Measurements from ENCODE around the gene CTDP1.

CTDP1 gene

DNA sequence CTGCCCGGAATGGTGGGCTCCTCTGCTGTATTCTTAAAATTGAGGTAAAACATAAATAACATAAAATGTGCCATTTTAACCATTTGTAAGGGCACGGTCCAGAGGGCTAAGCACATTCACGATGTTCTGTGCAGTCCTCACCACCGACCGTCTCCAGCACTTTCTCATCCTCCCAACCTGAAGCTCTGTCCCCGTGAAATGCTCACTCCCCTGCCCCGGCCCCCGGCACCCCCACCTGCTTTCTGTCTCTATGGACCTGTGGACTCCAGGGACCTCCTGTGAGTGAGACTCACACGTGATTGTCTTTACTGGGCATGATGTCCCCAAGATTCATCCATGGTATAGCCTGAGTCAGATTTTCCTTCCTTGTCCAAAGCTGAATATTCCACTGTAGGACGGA, 38.7 kb upstream of the CTDP1 start:
- TF ChIP-seq, protein P1, sequence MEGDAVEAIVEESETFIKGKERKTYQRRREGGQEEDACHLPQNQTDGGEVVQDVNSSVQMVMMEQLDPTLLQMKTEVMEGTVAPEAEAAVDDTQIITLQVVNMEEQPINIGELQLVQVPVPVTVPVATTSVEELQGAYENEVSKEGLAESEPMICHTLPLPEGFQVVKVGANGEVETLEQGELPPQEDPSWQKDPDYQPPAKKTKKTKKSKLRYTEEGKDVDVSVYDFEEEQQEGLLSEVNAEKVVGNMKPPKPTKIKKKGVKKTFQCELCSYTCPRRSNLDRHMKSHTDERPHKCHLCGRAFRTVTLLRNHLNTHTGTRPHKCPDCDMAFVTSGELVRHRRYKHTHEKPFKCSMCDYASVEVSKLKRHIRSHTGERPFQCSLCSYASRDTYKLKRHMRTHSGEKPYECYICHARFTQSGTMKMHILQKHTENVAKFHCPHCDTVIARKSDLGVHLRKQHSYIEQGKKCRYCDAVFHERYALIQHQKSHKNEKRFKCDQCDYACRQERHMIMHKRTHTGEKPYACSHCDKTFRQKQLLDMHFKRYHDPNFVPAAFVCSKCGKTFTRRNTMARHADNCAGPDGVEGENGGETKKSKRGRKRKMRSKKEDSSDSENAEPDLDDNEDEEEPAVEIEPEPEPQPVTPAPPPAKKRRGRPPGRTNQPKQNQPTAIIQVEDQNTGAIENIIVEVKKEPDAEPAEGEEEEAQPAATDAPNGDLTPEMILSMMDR (conservative IDR thresholded peaks at IDR 0.05; ENCODE audit: low read depth, low read length) = no peak
- no peak for DNase-seq (ENCODE audit: low read depth)
- no peak overlapping the region for H3K4me3 ChIP-seq (ENCODE audit: low read length)

DNA sequence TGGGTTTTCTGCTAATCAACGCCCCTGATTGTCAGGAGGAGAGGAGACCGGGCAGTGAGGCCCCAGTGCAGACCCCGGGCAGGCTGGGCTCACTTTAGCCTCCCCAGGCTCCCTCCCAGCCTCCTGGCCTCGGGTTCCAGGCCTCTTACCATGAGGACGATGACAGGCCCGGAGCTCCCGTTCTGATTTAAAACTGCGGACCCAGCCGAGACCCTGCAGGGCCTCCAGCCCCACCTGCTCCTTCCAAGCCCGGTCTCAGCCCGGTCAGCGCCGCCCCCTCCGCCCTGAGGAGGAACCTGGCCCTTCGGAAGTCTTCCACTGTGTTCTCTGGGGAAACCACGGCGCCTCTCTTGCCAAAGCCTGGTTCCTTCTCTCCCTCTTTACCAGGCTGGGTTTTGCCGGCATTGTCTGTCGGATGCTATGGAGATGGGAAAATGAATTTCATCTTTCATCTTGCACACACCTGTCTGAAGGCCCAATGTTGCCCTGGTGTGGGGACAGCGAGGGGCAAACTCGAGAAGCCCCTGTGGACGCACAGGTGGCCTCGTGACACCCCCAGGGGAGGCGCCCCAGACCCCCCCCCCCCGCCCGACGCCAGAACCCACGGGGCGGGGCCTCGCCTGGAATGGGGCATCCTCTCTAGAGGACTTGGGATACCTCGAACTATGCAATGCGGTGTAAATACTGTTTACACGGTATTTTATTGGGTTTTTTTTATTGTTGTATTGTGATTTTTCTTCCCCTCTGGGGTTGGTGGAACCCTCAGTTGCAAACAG, 37.7 kb upstream of the CTDP1 start:
- H3K4me3 ChIP-seq (ENCODE audit: low read length) = no peak overlapping the region
- TF ChIP-seq, protein P1 (conservative IDR thresholded peaks at IDR 0.05; ENCODE audit: low read depth, low read length) = no peak
- no peak for DNase-seq (ENCODE audit: low read depth)

DNA sequence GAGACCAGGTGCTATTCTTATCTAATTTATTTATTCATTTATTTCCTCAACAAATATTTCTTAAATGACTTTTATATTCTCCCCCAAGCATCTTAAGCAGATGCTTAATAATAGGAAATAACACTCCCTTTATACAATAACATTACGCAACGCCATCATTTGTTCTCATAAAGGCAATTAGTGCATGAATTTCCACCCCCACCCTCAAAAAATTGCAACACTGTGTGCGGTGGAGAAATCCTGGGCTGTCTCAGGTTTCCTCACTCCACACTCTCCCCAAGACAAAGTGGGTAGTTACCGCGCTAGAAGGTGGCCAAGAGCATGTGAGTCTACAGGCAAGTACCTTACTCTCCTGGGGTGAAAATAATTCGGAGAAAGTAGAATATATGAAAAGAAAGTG, 37.0 kb upstream of the CTDP1 start:
- TF ChIP-seq, protein P1 (conservative IDR thresholded peaks at IDR 0.05; ENCODE audit: low read depth, low read length) = no peak
- no peak for DNase-seq (ENCODE audit: low read depth)
- H3K4me3 ChIP-seq (ENCODE audit: low read length) = no peak overlapping the region

DNA sequence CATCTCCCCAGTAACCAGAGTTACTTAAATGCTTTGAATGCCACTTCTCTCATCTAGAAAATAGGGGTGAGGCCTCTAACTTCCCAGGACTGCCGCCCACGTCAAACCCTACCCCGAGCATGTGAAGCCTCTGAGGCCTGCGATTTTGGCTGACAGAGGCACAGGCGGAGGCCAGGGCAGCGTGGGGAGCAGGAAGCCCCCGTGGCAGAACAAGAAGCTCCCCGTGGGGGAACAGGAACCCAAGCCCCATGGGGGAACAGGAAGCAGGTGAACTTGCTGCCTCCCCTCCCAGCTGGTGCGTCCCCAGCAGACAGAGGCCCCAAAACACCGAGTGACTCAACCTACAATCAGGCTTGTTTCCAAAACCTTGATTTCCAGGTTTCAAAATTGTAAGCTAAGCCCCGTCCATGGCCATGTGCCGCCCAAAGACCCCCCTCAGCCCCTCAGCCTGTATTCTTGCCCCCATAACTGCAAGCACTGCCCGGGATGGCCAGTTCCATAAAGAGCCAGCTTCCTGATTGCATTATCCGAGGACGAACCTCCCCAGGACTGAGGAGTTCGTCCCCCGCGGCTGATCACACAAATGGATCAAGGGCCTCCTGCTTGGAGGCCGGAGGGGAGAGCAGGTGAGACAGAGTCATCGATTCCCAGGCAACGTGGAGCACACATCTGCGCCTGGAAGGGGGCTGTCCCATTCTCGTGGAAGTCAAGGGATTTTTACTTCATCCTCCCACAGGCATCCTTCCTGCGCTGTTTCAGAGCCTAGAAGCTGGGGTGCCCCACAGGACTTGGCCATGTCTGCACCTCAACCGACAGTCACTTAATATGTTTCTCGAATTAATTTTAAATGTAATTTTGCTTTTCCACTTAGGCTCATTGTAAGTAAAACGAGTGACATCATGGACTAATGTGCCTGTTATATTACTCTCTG, 36.3 kb upstream of the CTDP1 start:
- no peak for DNase-seq (ENCODE audit: low read depth)
- H3K4me3 ChIP-seq (ENCODE audit: low read length) = no peak overlapping the region

DNA sequence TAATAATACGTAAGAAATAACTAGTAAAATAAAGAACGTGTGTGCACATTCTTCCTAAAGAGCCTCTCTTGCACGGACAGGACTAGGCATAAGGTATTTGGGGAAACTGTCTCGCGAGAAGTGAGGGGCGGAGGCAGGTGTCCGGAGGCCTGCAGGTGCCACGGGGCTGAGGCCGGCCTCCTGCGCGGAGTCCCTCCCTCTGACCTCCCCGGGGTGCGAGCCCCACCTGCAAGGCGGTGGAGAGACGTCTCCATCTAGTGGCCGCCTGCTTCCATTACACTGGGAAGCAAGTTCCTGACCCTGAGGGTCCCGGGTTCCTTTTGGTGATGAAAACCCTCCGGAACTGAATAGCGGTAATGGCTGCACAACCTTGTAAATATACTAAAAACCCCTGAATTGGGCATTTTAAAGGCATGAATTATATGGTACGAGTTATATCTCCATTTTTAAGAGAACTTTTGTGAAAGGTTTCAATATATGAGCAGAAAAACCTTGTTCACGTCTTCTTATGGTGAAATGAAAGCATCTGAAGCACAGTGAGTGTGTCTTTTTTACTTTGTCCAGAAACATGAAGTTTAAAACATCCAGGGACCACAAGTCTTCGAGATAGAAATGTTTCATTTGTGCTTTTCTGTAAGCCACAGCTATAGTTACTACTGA, 35.5 kb upstream of the CTDP1 start:
- TF ChIP-seq, protein P1 (conservative IDR thresholded peaks at IDR 0.05; ENCODE audit: low read depth, low read length) = peak; percentile 96
- H3K4me3 ChIP-seq (ENCODE audit: low read length) = no peak overlapping the region
- DNase-seq (ENCODE audit: low read depth) = peak; percentile 4

More for the DNA sequence above, 36.3 kb upstream of the CTDP1 start:
- TF ChIP-seq, protein P1 (conservative IDR thresholded peaks at IDR 0.05; ENCODE audit: low read depth, low read length) = no peak

DNA sequence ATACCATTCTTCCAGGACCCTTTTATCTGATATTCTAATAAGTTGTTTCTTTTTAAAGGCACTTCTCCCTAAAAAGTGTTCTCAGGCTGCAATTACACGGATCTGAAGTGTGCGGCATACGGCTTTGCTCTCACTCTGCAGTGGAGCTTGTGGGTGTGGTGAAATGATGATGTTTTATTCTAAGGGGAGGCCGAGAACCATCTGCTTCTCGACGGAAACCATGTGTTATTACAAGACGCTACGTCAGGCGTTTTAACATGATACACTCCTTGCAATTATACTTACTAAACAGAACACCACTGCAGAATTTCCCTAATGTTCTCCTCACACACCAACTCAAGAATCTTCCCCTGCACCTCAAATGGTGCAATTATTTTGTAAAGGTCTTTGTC, 34.9 kb upstream of the CTDP1 start:
- TF ChIP-seq, protein P1 (conservative IDR thresholded peaks at IDR 0.05; ENCODE audit: low read depth, low read length) = no peak
- no peak overlapping the region for H3K4me3 ChIP-seq (ENCODE audit: low read length)
- no peak for DNase-seq (ENCODE audit: low read depth)
